ENCODE results near the gene IMMP2L.

IMMP2L gene

GRCh38 chr7:110842796-110843195, 719.5 kb downstream of the IMMP2L start:
- no peak for DNase-seq

GRCh38 chr7:110841840-110842545, 720.3 kb downstream of the IMMP2L start:
- DNase-seq = no peak

GRCh38 chr7:110839866-110840265, 722.4 kb downstream of the IMMP2L start:
- DNase-seq = no peak

- DNase-seq = no peak
Observed at GRCh38 chr7:110835849-110836248, 726.4 kb downstream of the IMMP2L start.

- DNase-seq = no peak
Observed at GRCh38 chr7:110835218-110835617, 727.1 kb downstream of the IMMP2L start.

GRCh38 chr7:110831419-110831818, 730.9 kb downstream of the IMMP2L start:
- no peak for DNase-seq

- no peak for DNase-seq
Observed at GRCh38 chr7:110830778-110831177, 731.5 kb downstream of the IMMP2L start.

- DNase-seq = no peak
Observed at GRCh38 chr7:110827936-110828335, 734.4 kb downstream of the IMMP2L start.

GRCh38 chr7:110827287-110827855, 734.9 kb downstream of the IMMP2L start:
- DNase-seq = no peak

- no peak for DNase-seq
Observed at GRCh38 chr7:110813986-110814385, 748.3 kb downstream of the IMMP2L start.

- DNase-seq = no peak
Observed at GRCh38 chr7:110809832-110810231, 752.5 kb downstream of the IMMP2L start.

- no peak for DNase-seq
Observed at GRCh38 chr7:110808361-110808760, 753.9 kb downstream of the IMMP2L start.

- no peak for DNase-seq
Observed at GRCh38 chr7:110804501-110804900, 757.8 kb downstream of the IMMP2L start.

GRCh38 chr7:110803602-110804143, 758.6 kb downstream of the IMMP2L start:
- DNase-seq = no peak

GRCh38 chr7:110801502-110801901, 760.8 kb downstream of the IMMP2L start:
- DNase-seq = no peak

GRCh38 chr7:110800984-110801383, 761.3 kb downstream of the IMMP2L start:
- no peak for DNase-seq

- no peak for DNase-seq
Observed at GRCh38 chr7:110797656-110798055, 764.6 kb downstream of the IMMP2L start.

- DNase-seq = no peak
Observed at GRCh38 chr7:110790992-110791391, 771.3 kb downstream of the IMMP2L start.

GRCh38 chr7:110786328-110786965, 775.8 kb downstream of the IMMP2L start:
- DNase-seq = no peak

- no peak for DNase-seq
Observed at GRCh38 chr7:110784749-110785148, 777.5 kb downstream of the IMMP2L start.

- no peak for DNase-seq
Observed at GRCh38 chr7:110780712-110781111, 781.6 kb downstream of the IMMP2L start.

- DNase-seq = no peak
Observed at GRCh38 chr7:110779339-110779738, 783.0 kb downstream of the IMMP2L start.

- no peak for DNase-seq
Observed at GRCh38 chr7:110775046-110775445, 787.2 kb downstream of the IMMP2L start.

GRCh38 chr7:110774071-110774470, 788.2 kb downstream of the IMMP2L start:
- DNase-seq = no peak

Data from stimulated activated CD4-positive, alpha-beta T cell treated with anti-CD3 and anti-CD28 coated beads, Interleukin-4, amount 100 ng/mL, for 4 hours (primary cell).